ENCODE data around the gene RRM2.
"Not testable (repeated sequence)": the region's sequence is repeated elsewhere in the genome, so short reads cannot be mapped to it uniquely, and the experiment has no call there.

RRM2 gene

DNA sequence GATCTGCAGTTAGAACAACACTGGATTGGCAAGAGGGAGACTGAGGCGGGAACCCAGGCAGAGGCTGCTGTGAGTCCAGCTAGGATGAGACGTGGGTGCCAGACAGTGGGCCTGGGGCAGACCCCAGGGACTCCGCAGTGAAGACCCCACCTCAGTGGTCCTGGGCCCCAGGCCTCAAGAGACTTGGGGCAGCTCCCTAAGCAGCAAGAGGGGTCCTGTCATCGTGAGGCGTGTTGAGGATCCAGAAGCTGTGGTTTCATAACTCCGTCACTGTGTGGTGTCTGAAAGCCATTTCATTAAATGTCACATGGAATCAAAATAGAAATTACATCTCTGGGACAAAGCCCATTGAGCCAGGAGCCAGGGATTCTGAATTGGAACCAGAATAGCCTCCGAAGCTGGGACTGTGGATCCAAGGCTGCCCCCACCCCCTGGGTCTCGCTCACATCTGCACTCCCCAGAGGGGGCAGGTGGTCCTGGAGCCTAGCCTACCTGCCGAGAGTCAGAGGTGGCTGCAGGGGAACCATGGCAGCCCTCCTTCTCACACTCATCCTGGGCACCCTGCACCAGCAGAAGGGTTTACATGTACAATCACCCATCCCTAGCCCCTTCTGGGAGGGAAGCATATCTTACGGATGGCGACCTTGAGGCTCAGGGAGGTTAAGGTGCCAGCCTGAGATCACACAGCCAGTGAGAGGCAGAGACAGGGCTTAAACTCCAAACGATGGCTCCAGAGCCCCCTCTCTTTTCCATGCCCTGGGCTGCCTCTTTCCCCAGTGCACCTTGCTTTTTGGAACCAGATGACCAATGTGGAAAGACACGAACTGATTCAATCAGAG, 23.2 kb downstream of the RRM2 start:
- Histone ChIP-seq H3K4me1 (ENCODE audit: control insufficient read depth, insufficient read depth, low read length) (peaks cover 5% of the 10 kb centered on the region), H3K36me3 (ENCODE audit: control insufficient read depth in 2 of 2, insufficient read depth in 2 of 2, low read length in 2 of 2) (no peaks in the 10 kb centered on the region), H3K9ac (ENCODE audit: low read length in 2 of 2) (no peak overlapping the region), H3K27me3 (ENCODE audit: control insufficient read depth in 1 of 2, insufficient read depth in 2 of 2, low read length in 2 of 2) (no peaks in the 10 kb centered on the region), H3K4me3 (ENCODE audit: low read length in 2 of 2) (no peak overlapping the region), H3K27ac (ENCODE audit: low read length) (no peak overlapping the region), H3K9me3 (ENCODE audit: control insufficient read depth in 2 of 2, low read length in 2 of 2) (no peaks in the 10 kb centered on the region)

- no peaks in the 10 kb centered on the region for H3K36me3 ChIP-seq (ENCODE audit: control insufficient read depth in 2 of 2, insufficient read depth in 2 of 2, low read length in 2 of 2)
- no peaks in the 10 kb centered on the region for H3K9me3 ChIP-seq (ENCODE audit: control insufficient read depth in 2 of 2, low read length in 2 of 2)
- H3K9ac ChIP-seq (ENCODE audit: low read length in 2 of 2), result no peak overlapping the region
- no peak overlapping the region for H3K4me3 ChIP-seq (ENCODE audit: low read length in 2 of 2)
- H3K4me1 ChIP-seq (ENCODE audit: control insufficient read depth, insufficient read depth, low read length), result peaks cover 5% of the 10 kb centered on the region
- H3K27ac ChIP-seq (ENCODE audit: low read length), result no peak overlapping the region
- no peaks in the 10 kb centered on the region for H3K27me3 ChIP-seq (ENCODE audit: control insufficient read depth in 1 of 2, insufficient read depth in 2 of 2, low read length in 2 of 2)
Observed at GRCh38 chr2:10146366-10147005, 23.9 kb downstream of the RRM2 start.

- not testable (repeated sequence) for H3K36me3 ChIP-seq (ENCODE audit: control insufficient read depth in 2 of 2, insufficient read depth in 2 of 2, low read length in 2 of 2); H3K27me3 ChIP-seq (ENCODE audit: control insufficient read depth in 1 of 2, insufficient read depth in 2 of 2, low read length in 2 of 2); H3K9me3 ChIP-seq (ENCODE audit: control insufficient read depth in 2 of 2, low read length in 2 of 2); H3K4me3 ChIP-seq (ENCODE audit: low read length in 2 of 2); H3K27ac ChIP-seq (ENCODE audit: low read length); H3K9ac ChIP-seq (ENCODE audit: low read length in 2 of 2); H3K4me1 ChIP-seq (ENCODE audit: control insufficient read depth, insufficient read depth, low read length)
Observed at GRCh38 chr2:10147050-10147660, 24.6 kb downstream of the RRM2 start.

DNA sequence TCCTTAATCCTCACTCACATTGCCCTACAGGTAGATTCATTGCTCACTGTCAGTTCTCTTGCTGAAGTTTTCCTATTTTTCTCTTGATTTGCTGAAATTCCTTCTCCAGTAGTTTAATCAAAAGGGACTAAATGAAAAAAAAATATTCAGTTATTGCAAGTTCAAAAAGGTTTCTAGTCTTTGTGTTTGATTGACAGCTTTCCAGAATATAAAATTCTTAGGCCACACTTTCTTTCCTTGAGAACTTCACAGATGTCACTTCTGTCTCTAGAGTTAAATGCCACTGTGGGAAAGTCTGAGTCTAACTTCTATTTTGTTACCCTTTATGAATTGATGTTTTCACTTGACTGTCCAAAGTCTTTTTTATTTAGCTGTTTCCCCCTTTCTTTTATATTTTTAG, 25.7 kb downstream of the RRM2 start:
- H3K36me3 ChIP-seq (ENCODE audit: control insufficient read depth in 2 of 2, insufficient read depth in 2 of 2, low read length in 2 of 2), result no peaks in the 10 kb centered on the region
- H3K4me1 ChIP-seq (ENCODE audit: control insufficient read depth, insufficient read depth, low read length), result peaks cover 5% of the 10 kb centered on the region
- H3K9me3 ChIP-seq (ENCODE audit: control insufficient read depth in 2 of 2, low read length in 2 of 2), result no peaks in the 10 kb centered on the region
- H3K27ac ChIP-seq (ENCODE audit: low read length), result no peak overlapping the region
- no peak overlapping the region for H3K9ac ChIP-seq (ENCODE audit: low read length in 2 of 2)
- no peaks in the 10 kb centered on the region for H3K27me3 ChIP-seq (ENCODE audit: control insufficient read depth in 1 of 2, insufficient read depth in 2 of 2, low read length in 2 of 2)
- no peak overlapping the region for H3K4me3 ChIP-seq (ENCODE audit: low read length in 2 of 2)

- no peak overlapping the region for H3K4me3 ChIP-seq (ENCODE audit: low read length in 2 of 2)
- no peak overlapping the region for H3K9ac ChIP-seq (ENCODE audit: low read length in 2 of 2)
- no peaks in the 10 kb centered on the region for H3K27me3 ChIP-seq (ENCODE audit: control insufficient read depth in 1 of 2, insufficient read depth in 2 of 2, low read length in 2 of 2)
- no peaks in the 10 kb centered on the region for H3K36me3 ChIP-seq (ENCODE audit: control insufficient read depth in 2 of 2, insufficient read depth in 2 of 2, low read length in 2 of 2)
- H3K4me1 ChIP-seq (ENCODE audit: control insufficient read depth, insufficient read depth, low read length), result peaks cover 2% of the 10 kb centered on the region
- no peak overlapping the region for H3K27ac ChIP-seq (ENCODE audit: low read length)
- no peaks in the 10 kb centered on the region for H3K9me3 ChIP-seq (ENCODE audit: control insufficient read depth in 2 of 2, low read length in 2 of 2)
Observed at GRCh38 chr2:10149635-10150034, 27.1 kb downstream of the RRM2 start.

DNA sequence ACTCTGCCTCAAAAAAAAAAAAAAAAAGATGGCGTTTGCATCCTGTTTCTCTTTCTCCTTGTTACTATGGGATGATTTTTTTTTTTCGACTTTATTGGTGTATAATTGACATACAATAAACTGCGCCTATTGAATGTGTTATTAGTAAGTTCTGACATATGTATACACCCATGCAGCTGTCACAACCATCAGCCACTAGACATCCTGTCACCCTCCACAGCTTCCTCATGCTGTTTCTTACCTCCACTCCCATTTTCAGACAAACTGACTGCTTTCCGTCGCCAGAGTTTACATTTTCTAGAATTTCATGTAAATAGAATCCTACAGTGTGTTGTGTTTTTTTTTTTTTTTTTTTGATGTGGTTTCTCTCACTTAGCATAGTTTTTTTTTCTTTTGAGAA, 27.9 kb downstream of the RRM2 start:
- Histone ChIP-seq H3K9me3 (ENCODE audit: control insufficient read depth in 2 of 2, low read length in 2 of 2) (no peaks in the 10 kb centered on the region), H3K27me3 (ENCODE audit: control insufficient read depth in 1 of 2, insufficient read depth in 2 of 2, low read length in 2 of 2) (no peaks in the 10 kb centered on the region), H3K9ac (ENCODE audit: low read length in 2 of 2) (no peak overlapping the region), H3K27ac (ENCODE audit: low read length) (no peak overlapping the region), H3K4me1 (ENCODE audit: control insufficient read depth, insufficient read depth, low read length) (no peaks in the 10 kb centered on the region), H3K4me3 (ENCODE audit: low read length in 2 of 2) (no peak overlapping the region), H3K36me3 (ENCODE audit: control insufficient read depth in 2 of 2, insufficient read depth in 2 of 2, low read length in 2 of 2) (no peaks in the 10 kb centered on the region)

DNA sequence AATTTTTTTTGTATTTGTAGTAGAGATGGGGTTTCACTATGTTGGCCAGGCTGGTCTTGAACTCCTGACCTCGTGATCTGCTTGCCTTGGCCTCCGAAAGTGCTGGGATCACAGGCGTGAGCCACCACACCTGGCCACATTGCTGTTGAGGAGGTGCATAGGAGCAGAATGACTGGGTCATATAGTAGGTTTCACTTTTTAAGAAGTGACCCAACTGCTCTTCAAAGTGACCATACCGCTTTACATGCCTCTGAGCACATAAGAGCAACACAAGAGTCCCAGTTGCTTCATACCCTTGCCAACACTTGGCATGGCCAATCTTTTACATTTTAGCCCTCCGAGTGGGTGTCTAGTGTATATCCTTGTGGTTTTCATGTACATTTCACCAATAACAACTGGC, 28.9 kb downstream of the RRM2 start:
- H3K9ac ChIP-seq (ENCODE audit: low read length in 2 of 2), result no peak overlapping the region
- no peaks in the 10 kb centered on the region for H3K36me3 ChIP-seq (ENCODE audit: control insufficient read depth in 2 of 2, insufficient read depth in 2 of 2, low read length in 2 of 2)
- no peak overlapping the region for H3K27ac ChIP-seq (ENCODE audit: low read length)
- H3K4me1 ChIP-seq (ENCODE audit: control insufficient read depth, insufficient read depth, low read length), result no peaks in the 10 kb centered on the region
- H3K9me3 ChIP-seq (ENCODE audit: control insufficient read depth in 2 of 2, low read length in 2 of 2), result no peaks in the 10 kb centered on the region
- no peaks in the 10 kb centered on the region for H3K27me3 ChIP-seq (ENCODE audit: control insufficient read depth in 1 of 2, insufficient read depth in 2 of 2, low read length in 2 of 2)
- H3K4me3 ChIP-seq (ENCODE audit: low read length in 2 of 2), result no peak overlapping the region

- no peak overlapping the region for H3K9ac ChIP-seq (ENCODE audit: low read length in 2 of 2)
- no peaks in the 10 kb centered on the region for H3K4me1 ChIP-seq (ENCODE audit: control insufficient read depth, insufficient read depth, low read length)
- H3K27me3 ChIP-seq (ENCODE audit: control insufficient read depth in 1 of 2, insufficient read depth in 2 of 2, low read length in 2 of 2), result no peaks in the 10 kb centered on the region
- no peak overlapping the region for H3K4me3 ChIP-seq (ENCODE audit: low read length in 2 of 2)
- no peaks in the 10 kb centered on the region for H3K9me3 ChIP-seq (ENCODE audit: control insufficient read depth in 2 of 2, low read length in 2 of 2)
- no peak overlapping the region for H3K27ac ChIP-seq (ENCODE audit: low read length)
- H3K36me3 ChIP-seq (ENCODE audit: control insufficient read depth in 2 of 2, insufficient read depth in 2 of 2, low read length in 2 of 2), result no peaks in the 10 kb centered on the region
Observed at GRCh38 chr2:10157293-10157692, 34.8 kb downstream of the RRM2 start.

- Histone ChIP-seq H3K4me3 (ENCODE audit: low read length in 2 of 2) (no peak overlapping the region), H3K4me1 (ENCODE audit: control insufficient read depth, insufficient read depth, low read length) (no peaks in the 10 kb centered on the region), H3K27ac (ENCODE audit: low read length) (no peak overlapping the region), H3K27me3 (ENCODE audit: control insufficient read depth in 1 of 2, insufficient read depth in 2 of 2, low read length in 2 of 2) (no peaks in the 10 kb centered on the region), H3K36me3 (ENCODE audit: control insufficient read depth in 2 of 2, insufficient read depth in 2 of 2, low read length in 2 of 2) (no peaks in the 10 kb centered on the region), H3K9me3 (ENCODE audit: control insufficient read depth in 2 of 2, low read length in 2 of 2) (no peaks in the 10 kb centered on the region), H3K9ac (ENCODE audit: low read length in 2 of 2) (no peak overlapping the region)
Observed at GRCh38 chr2:10158681-10159080, 36.1 kb downstream of the RRM2 start.

DNA sequence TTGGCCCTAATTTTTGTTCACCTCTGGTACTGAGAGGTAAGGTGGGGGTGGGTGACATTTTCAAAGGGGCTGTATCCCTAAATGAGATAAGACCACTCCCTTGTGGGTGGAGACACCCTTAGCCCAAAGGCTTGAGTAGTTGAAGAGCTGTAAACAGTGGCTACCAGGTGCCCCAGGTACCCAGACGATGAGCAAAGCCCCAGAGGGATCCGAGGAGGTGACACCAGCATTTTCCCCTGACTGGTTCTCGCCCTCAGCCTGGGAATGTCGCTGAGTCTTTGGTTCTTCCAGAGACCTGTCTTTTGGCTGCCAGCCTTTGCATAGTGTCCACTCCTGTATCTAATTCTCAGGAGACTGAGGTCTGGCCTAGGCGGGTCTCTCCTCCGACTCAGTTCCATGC, 36.5 kb downstream of the RRM2 start:
- Histone ChIP-seq H3K9ac (ENCODE audit: low read length in 2 of 2) (no peak overlapping the region), H3K9me3 (ENCODE audit: control insufficient read depth in 2 of 2, low read length in 2 of 2) (no peaks in the 10 kb centered on the region), H3K36me3 (ENCODE audit: control insufficient read depth in 2 of 2, insufficient read depth in 2 of 2, low read length in 2 of 2) (no peaks in the 10 kb centered on the region), H3K4me1 (ENCODE audit: control insufficient read depth, insufficient read depth, low read length) (no peaks in the 10 kb centered on the region), H3K27ac (ENCODE audit: low read length) (no peak overlapping the region), H3K4me3 (ENCODE audit: low read length in 2 of 2) (no peak overlapping the region), H3K27me3 (ENCODE audit: control insufficient read depth in 1 of 2, insufficient read depth in 2 of 2, low read length in 2 of 2) (no peaks in the 10 kb centered on the region)
